KOPT-K1 (cell line): ENCODE results near the gene EXT2.

ENCODE experiments used
- H3K27ac ChIP-seq: fragments of 200-600 bp; sonication (generic); 2 replicates; pipeline ENCODE4 v1.5.1; 2016; ENCODE audit warnings: antibody characterized with exemption, mild to moderate bottlenecking, low read depth, low read length; ENCODE audit not compliant: poor library complexity, severe bottlenecking
- H3K36me3 ChIP-seq: fragments of 200-600 bp; sonication (generic); 2 replicates; pipeline ENCODE4 v1.5.1; 2017; ENCODE audit warnings: antibody characterized with exemption, mild to moderate bottlenecking, low read length, moderate library complexity; ENCODE audit not compliant: insufficient read depth
- H3K9me3 ChIP-seq: fragments of 200-600 bp; sonication (generic); 2 replicates; pipeline ENCODE4 v1.5.1; 2017; ENCODE audit warnings: antibody characterized with exemption, low read length, mild to moderate bottlenecking; ENCODE audit not compliant: insufficient read depth, poor library complexity, severe bottlenecking

Gene EXT2

DNA sequence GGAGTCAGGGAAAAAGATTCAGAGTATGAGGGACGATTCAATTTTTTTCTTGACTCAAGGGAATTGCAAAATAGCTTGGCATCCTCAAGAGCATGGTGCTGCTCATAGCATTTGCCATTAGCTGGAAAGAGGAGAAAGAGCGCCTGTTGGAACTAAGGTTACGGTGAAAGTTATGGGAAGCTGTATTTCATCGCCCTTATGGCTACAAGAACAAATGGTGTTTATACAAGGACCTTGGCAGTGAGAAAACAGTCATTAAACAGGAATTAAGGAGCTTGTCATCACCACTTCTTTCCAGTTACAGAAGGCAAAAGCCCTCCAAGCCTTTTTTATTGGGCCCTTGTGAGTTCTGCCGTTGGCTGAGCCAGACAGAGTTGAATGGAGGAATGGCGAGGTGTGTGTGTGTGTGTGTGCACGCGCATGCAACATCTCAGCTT, 140.3 kb downstream of the EXT2 start:
- Histone ChIP-seq H3K36me3 (0 out of 2 replicates have a peak, but pooled peaks cover 13% of the 10 kb centered on the region), H3K27ac (no peak overlapping the region), H3K9me3 (no peaks in the 10 kb centered on the region)

DNA sequence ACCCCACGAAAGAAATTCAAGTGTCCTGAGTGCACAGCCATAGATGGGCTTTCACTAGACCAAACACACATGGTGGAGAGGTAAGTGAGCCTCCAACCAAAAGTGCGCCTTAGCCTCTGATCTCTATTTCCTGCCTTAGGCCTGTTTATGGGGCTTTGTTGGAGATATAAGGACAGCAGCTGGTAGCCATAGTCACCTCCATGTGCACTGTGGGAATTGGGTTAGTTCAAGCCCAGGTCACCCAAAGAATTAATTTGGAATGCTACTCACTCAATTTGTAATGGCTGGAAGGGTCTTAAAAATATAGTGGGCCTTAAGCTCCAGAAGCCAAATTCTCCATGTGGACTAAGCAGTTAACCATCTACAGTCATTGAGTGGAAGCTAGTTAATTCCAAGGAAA, 140.8 kb downstream of the EXT2 start:
- no peak overlapping the region for H3K27ac ChIP-seq
- 0 out of 2 replicates have a peak, but pooled peaks cover 13% of the 10 kb centered on the region for H3K36me3 ChIP-seq
- H3K9me3 ChIP-seq: no peaks in the 10 kb centered on the region

- Histone ChIP-seq H3K36me3 (0 out of 2 replicates have a peak, but pooled peaks cover 13% of the 10 kb centered on the region), H3K9me3 (no peaks in the 10 kb centered on the region), H3K27ac (no peak overlapping the region)
These were observed 141.7 kb downstream of the EXT2 start for GRCh38 chr11:44237156-44237555.

GRCh38 chr11:44241851-44242250, 146.4 kb downstream of the EXT2 start:
- H3K36me3 ChIP-seq: peaks cover 3% of the 10 kb centered on the region; the same call in 1 of the 2 replicates
- no peak overlapping the region for H3K27ac ChIP-seq
- H3K9me3 ChIP-seq: no peaks in the 10 kb centered on the region

GRCh38 chr11:44243086-44243485, 147.6 kb downstream of the EXT2 start:
- Histone ChIP-seq H3K27ac (no peak overlapping the region), H3K9me3 (no peaks in the 10 kb centered on the region), H3K36me3 (peaks cover 3% of the 10 kb centered on the region; the same call in 1 of the 2 replicates)

DNA sequence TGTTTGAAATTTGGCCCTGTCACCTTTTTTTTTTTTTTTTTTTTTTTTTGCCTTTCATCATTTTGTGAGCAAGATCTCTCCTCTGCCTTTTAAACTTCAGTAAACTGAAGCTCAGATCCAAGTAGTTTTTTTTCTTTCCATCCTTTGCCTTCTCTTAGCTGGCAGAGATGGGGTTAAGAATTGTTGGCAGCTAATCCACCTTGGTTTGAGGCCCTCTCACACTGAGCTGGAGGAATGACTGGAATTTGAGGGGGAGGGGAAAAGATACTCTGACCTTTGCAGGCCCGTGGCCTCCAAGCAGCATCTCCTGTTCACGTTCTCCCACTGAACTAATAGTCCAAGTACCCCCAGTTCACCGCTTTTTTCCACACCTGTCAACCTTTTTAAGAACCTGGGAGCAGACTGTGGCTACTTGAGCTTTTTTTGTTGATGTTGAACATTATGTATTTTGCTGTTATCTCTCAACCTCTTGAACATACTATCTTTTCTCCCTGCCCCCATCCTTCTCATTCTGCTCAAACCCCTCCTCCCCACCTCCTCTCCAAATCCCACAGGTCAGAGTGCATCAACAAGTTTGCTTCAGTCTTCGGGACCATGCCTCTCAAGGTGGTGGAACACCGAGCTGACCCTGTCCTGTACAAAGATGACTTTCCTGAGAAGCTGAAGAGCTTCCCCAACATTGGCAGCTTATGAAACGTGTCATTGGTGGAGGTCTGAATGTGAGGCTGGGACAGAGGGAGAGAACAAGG, 148.3 kb downstream of the EXT2 start:
- H3K9me3 ChIP-seq: no peaks in the 10 kb centered on the region
- H3K27ac ChIP-seq: no peak overlapping the region
- peaks cover 3% of the 10 kb centered on the region; the same call in 1 of the 2 replicates for H3K36me3 ChIP-seq

DNA sequence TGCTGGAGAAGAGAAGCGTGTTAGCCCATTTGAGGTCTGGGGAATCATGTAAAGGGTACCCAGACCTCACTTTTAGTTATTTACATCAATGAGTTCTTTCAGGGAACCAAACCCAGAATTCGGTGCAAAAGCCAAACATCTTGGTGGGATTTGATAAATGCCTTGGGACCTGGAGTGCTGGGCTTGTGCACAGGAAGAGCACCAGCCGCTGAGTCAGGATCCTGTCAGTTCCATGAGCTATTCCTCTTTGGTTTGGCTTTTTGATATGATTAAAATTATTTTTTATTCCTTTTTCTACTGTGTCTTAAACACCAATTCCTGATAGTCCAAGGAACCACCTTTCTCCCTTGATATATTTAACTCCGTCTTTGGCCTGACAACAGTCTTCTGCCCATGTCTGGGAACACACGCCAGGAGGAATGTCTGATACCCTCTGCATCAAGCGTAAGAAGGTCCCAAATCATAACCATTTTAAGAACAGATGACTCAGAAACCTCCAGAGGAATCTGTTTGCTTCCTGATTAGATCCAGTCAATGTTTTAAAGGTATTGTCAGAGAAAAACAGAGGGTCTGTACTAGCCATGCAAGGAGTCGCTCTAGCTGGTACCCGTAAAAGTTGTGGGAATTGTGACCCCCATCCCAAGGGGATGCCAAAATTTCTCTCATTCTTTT, 149.3 kb downstream of the EXT2 start:
- Histone ChIP-seq H3K27ac (no peak overlapping the region), H3K9me3 (no peaks in the 10 kb centered on the region), H3K36me3 (peaks cover 3% of the 10 kb centered on the region; the same call in 1 of the 2 replicates)

DNA sequence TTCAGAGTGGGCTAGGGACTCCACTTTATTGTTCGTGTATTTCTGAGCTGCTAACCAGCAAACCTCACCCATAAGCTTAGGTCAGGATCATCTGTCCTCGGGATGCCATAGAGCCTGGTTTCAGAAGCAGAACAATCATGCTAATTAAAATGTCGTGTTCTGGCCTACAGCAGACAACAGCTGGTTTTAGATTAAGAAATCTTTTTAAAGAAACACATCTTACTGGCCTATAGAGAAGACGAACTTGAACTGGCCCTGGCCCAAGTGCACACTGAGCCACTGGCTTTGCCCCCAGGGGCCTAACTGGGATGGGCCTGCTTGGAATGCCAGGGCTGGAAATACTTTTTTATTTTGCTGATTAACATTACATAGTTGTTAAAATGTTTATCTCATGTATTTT, 151.2 kb downstream of the EXT2 start:
- no peak overlapping the region for H3K27ac ChIP-seq
- H3K36me3 ChIP-seq: peaks cover 3% of the 10 kb centered on the region; the same call in 1 of the 2 replicates
- H3K9me3 ChIP-seq: peaks cover under 1% of the 10 kb centered on the region

- peaks cover 3% of the 10 kb centered on the region; the same call in 1 of the 2 replicates for H3K36me3 ChIP-seq
- H3K9me3 ChIP-seq: peaks cover 8% of the 10 kb centered on the region
- H3K27ac ChIP-seq: no peak overlapping the region
These were observed 152.0 kb downstream of the EXT2 start for GRCh38 chr11:44247508-44247907.

DNA sequence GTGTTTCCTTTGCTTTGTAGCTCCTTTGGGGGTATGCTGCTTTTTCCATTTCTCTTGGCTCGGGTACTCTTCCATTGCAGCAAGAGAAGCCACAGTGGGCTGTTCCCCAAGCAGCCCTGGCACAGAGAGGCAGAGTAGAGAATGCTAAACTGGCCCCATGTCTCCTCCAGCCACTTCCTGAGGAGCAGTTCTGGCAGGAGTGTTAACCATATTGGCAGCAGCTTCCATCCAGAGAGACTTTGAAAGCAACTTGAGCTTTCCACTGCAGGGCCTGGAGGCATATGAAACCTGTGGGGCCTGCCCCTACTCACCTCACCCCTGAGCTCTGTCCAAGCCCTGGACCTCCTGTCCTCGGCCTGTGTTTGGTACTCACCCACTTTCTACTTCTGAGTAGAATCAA, 152.6 kb downstream of the EXT2 start:
- Histone ChIP-seq H3K9me3 (peaks cover 14% of the 10 kb centered on the region), H3K36me3 (peaks cover 3% of the 10 kb centered on the region; the same call in 1 of the 2 replicates), H3K27ac (no peak overlapping the region)

GRCh38 chr11:44250421-44250820, 154.9 kb downstream of the EXT2 start:
- H3K9me3 ChIP-seq: peaks cover 18% of the 10 kb centered on the region
- no peaks in the 10 kb centered on the region for H3K36me3 ChIP-seq
- no peak overlapping the region for H3K27ac ChIP-seq

GRCh38 chr11:44252999-44253602, 157.6 kb downstream of the EXT2 start:
- Histone ChIP-seq H3K36me3 (no peaks in the 10 kb centered on the region), H3K27ac (no peak overlapping the region), H3K9me3 (peaks cover 18% of the 10 kb centered on the region)

GRCh38 chr11:44255406-44256071, 160.1 kb downstream of the EXT2 start:
- Histone ChIP-seq H3K9me3 (peaks cover 18% of the 10 kb centered on the region), H3K27ac (no peak overlapping the region), H3K36me3 (no peaks in the 10 kb centered on the region)

- peak overlapping the region; percentile 43 for H3K27ac ChIP-seq
- peaks cover 18% of the 10 kb centered on the region for H3K9me3 ChIP-seq
- no peaks in the 10 kb centered on the region for H3K36me3 ChIP-seq
These were observed 161.3 kb downstream of the EXT2 start for GRCh38 chr11:44256673-44257291.
